ENCODE data around the gene NSL1.

Gene NSL1

GRCh38 chr1:212690816-212691403 lies 100.7 kb downstream of the NSL1 start:
- DNase-seq (ENCODE audit: low read depth), result no peak
- no peak for TF ChIP-seq CTCF (conservative IDR thresholded peaks at IDR 0.05; ENCODE audit: low read depth, low read length)
- no peak overlapping the region for H3K4me3 ChIP-seq (ENCODE audit: low read depth, low read length)

GRCh38 chr1:212689758-212690529 lies 101.6 kb downstream of the NSL1 start:
- no peak for TF ChIP-seq CTCF (conservative IDR thresholded peaks at IDR 0.05; ENCODE audit: low read depth, low read length)

GRCh38 chr1:212689196-212689725 lies 102.3 kb downstream of the NSL1 start:
- no peak for DNase-seq (ENCODE audit: low read depth)
- H3K4me3 ChIP-seq (ENCODE audit: low read depth, low read length), result no peak overlapping the region
- TF ChIP-seq CTCF (conservative IDR thresholded peaks at IDR 0.05; ENCODE audit: low read depth, low read length), result no peak

More at GRCh38 chr1:212689758-212690529, 101.6 kb downstream of the NSL1 start:
- DNase-seq (ENCODE audit: low read depth), result no peak
- H3K4me3 ChIP-seq (ENCODE audit: low read depth, low read length), result no peak overlapping the region

GRCh38 chr1:212688341-212689047 lies 103.1 kb downstream of the NSL1 start:
- DNase-seq (ENCODE audit: low read depth), result peak; percentile 52
- no peak for TF ChIP-seq CTCF (conservative IDR thresholded peaks at IDR 0.05; ENCODE audit: low read depth, low read length)
- no peak overlapping the region for H3K4me3 ChIP-seq (ENCODE audit: low read depth, low read length)

DNA sequence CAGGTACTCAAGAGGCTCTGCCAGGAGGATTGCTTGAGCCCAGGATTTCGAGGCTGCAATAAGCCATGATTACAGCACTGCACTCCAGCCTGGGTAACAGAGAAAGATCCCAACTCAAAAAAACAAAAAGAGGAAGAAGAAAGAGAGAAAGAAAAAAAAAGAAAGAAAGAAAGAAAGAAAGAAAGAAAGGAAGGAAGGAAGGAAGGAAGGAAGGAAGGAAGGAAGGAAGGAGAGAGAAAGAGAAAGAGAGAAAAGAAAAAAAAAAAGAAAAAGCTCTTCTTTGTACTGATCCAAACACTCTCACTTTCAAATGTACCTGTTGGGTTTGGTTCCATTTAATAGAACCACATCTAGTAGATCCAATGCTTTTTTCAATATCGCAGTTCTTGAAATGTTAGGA lies 103.8 kb downstream of the NSL1 start:
- DNase-seq (ENCODE audit: low read depth), result no peak
- H3K4me3 ChIP-seq (ENCODE audit: low read depth, low read length), result no peak overlapping the region
- no peak for TF ChIP-seq CTCF (conservative IDR thresholded peaks at IDR 0.05; ENCODE audit: low read depth, low read length)

- DNase-seq (ENCODE audit: low read depth), result no peak
- no peak for TF ChIP-seq CTCF (conservative IDR thresholded peaks at IDR 0.05; ENCODE audit: low read depth, low read length)
- no peak overlapping the region for H3K4me3 ChIP-seq (ENCODE audit: low read depth, low read length)
Observed at GRCh38 chr1:212686591-212686990, 105.0 kb downstream of the NSL1 start.
